ENCODE data around the gene TBC1D7.

TBC1D7 gene

DNA sequence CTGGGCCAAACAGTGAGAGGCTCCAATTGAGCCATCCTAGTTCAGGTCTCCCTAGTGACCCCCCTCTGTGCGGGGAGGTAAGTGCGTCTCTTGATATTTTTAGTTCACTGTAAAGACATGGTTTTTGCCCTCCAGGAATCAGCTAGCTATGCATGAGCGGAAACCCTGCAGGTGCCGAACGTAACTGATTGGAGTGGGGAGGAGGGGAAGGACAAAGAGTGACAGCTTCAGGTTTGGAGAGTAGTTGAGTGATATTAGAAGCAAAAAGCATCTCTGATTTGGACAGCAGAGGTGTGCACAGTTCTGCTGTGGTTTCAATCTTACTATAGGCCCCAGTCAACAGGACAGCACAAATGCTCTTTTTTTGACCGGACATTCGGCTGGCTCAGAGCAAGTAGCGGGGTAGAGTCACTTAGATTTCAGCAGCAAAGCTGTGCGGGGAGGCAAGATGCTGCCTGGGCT lies 31.8 kb downstream of the TBC1D7 start:
- ChIA-PET POLR2A (interaction anchor here (1.7 kb wide), 1 partner anchor 32 kb away, joined by 4 read pairs; the partner anchor contains the start of gene TBC1D7), CTCF (no interaction called here)
- H3K4me3 ChIP-seq (ENCODE audit: low read depth, low read length): no peak overlapping the region
- H3K27ac ChIP-seq (ENCODE audit: extremely low read depth, low read depth, low read length): no peak overlapping the region
- TF ChIP-seq YY2 (tag by site-specific recombination; IDR thresholded peaks at IDR 0.05): no peak
- peak; percentile 76 for TF ChIP-seq ZIC2 (tag by site-specific recombination; IDR thresholded peaks at IDR 0.05)
- no peak for TF ChIP-seq GLIS2 (tag by site-specific recombination; IDR thresholded peaks at IDR 0.05)
- H3K9me3 ChIP-seq (ENCODE audit: control insufficient read depth, insufficient read depth, low read depth, low read length): no peaks in the 10 kb centered on the region
- H3K36me3 ChIP-seq (ENCODE audit: control insufficient read depth in 2 of 2, insufficient read depth in 1 of 2, low read length in 2 of 2): peaks cover 4 to 83% of the 10 kb centered on the region in 2 experiments
- no peaks in the 10 kb centered on the region for H3K4me1 ChIP-seq (ENCODE audit: control insufficient read depth, insufficient read depth, low read length)

DNA sequence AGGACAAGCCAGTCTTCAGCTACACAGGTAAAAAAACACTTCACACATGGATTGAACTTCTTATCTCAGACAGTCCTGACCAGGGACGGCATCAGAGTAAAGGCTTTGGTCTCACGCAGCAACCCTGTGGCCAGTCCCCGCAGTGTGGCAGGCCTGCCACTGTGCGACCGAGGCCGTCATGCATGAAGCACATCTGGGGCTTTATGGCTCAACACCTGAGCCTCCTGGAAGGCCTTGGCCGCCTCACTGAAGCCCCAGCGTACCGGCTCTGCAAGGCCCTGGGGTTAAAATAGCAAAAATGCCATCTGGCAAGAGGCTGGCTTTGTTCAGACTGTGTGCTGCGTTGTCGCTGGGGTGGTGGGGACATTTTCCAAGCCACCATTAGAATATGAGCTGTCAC lies 32.8 kb downstream of the TBC1D7 start:
- peaks cover 7 to 76% of the 10 kb centered on the region in 2 experiments for H3K36me3 ChIP-seq (ENCODE audit: control insufficient read depth in 2 of 2, insufficient read depth in 1 of 2, low read length in 2 of 2)
- ChIA-PET CTCF (no interaction called here), POLR2A (interaction anchor here (0.6 kb wide), 1 partner anchor 482 kb away, joined by 3 read pairs; no protein-coding TSS in a partner anchor)
- no peak for TF ChIP-seq ZNF2 (tag by site-specific recombination; IDR thresholded peaks at IDR 0.05)
- TF ChIP-seq SCRT1 (tag by site-specific recombination; IDR thresholded peaks at IDR 0.05; ENCODE audit: borderline replicate concordance): no peak
- TF ChIP-seq ZNF664 (tag by site-specific recombination; IDR thresholded peaks at IDR 0.05): no peak
- no peak for TF ChIP-seq ZNF792 (tag by site-specific recombination; IDR thresholded peaks at IDR 0.05)
- no peak for TF ChIP-seq WT1 (tag by site-specific recombination; IDR thresholded peaks at IDR 0.05)
- no peak for TF ChIP-seq ZNF140 (tag by site-specific recombination; IDR thresholded peaks at IDR 0.05)
- TF ChIP-seq ZNF510 (tag by site-specific recombination; IDR thresholded peaks at IDR 0.05; ENCODE audit: insufficient replicate concordance): no peak
- no peak for TF ChIP-seq ZNF112 (tag by site-specific recombination; IDR thresholded peaks at IDR 0.05)
- TF ChIP-seq ZNF521 (tag by site-specific recombination; IDR thresholded peaks at IDR 0.05): no peak
- no peak for TF ChIP-seq ZNF37A (tag by site-specific recombination; IDR thresholded peaks at IDR 0.05)
- no peak overlapping the region for H3K4me3 ChIP-seq (ENCODE audit: low read depth, low read length)
- H3K4me1 ChIP-seq (ENCODE audit: control insufficient read depth, insufficient read depth, low read length): no peaks in the 10 kb centered on the region
- H3K27ac ChIP-seq (ENCODE audit: extremely low read depth, low read depth, low read length): no peak overlapping the region
- no peaks in the 10 kb centered on the region for H3K9me3 ChIP-seq (ENCODE audit: control insufficient read depth, insufficient read depth, low read depth, low read length)

DNA sequence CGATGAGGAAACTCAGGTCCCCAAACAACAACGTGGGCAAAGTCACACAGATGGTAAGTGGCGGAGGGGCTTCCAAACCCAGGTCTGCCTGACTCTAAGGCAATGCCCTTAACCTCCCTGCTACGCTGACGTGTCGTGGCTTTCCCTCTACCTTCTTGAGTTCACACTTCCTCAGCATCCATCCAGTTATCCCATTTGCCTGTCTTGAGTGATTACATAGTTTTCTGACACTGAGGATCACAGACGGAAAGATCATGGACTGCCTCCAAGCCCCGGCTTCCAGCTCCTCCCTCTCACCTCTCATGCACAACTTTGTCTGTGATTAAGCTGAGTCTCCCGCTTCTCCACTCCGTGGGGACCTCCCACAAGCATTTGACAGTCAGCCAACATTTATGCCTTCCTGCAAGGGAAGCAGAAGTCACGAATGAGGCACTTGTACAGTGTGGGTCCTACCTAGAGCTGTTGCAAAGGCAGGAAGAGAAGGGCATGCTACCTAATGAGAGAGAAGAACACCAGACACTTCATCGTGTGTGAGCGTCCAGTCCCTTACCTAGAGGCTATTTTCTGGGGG lies 33.8 kb downstream of the TBC1D7 start:
- no peaks in the 10 kb centered on the region for H3K4me1 ChIP-seq (ENCODE audit: control insufficient read depth, insufficient read depth, low read length)
- no peak overlapping the region for H3K4me3 ChIP-seq (ENCODE audit: low read depth, low read length)
- H3K36me3 ChIP-seq (ENCODE audit: control insufficient read depth in 2 of 2, insufficient read depth in 1 of 2, low read length in 2 of 2): peaks cover 7 to 71% of the 10 kb centered on the region in 2 experiments
- ChIA-PET POLR2A (interaction anchor here (0.6 kb wide), 1 partner anchor 401 kb away, joined by 3 read pairs; no protein-coding TSS in a partner anchor), CTCF (interaction anchor here (1.5 kb wide), 1 partner anchor 36 kb away, joined by 6 read pairs; no protein-coding TSS in a partner anchor)
- H3K9me3 ChIP-seq (ENCODE audit: control insufficient read depth, insufficient read depth, low read depth, low read length): no peaks in the 10 kb centered on the region
- no peak for TF ChIP-seq ZNF335 (tag by site-specific recombination; conservative IDR thresholded peaks at IDR 0.05)
- 0 out of 2 replicates have a peak, but pooled peaks have one; percentile 7 for TF ChIP-seq GLIS1 (tag by site-specific recombination; IDR thresholded peaks at IDR 0.05)
- TF ChIP-seq HOXC10 (CRISPR knock-in tag; IDR thresholded peaks at IDR 0.05): no peak
- no peak overlapping the region for H3K27ac ChIP-seq (ENCODE audit: extremely low read depth, low read depth, low read length)

DNA sequence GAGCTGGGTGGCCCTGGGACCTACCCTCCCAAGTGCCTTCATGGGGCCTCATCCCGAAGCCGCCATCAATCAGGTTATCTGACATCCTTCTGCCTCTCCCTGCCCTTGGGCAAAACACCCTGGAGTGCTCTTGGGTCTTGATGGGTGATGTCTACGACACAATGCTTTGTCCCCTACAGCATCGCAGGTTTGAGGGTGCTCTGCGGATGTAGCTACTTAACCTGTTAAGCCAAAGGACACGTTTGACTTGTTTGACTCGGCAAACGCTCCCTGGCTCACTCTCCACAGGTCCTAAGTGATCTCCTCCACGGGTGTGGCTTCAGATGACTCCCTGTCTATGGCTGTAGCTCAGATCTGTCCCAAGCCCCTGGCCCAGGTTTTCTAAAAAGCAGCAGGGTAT lies 35.6 kb downstream of the TBC1D7 start:
- Histone ChIP-seq H3K4me3 (ENCODE audit: low read depth, low read length) (no peak overlapping the region), H3K36me3 (ENCODE audit: control insufficient read depth in 2 of 2, insufficient read depth in 1 of 2, low read length in 2 of 2) (peaks cover 7 to 53% of the 10 kb centered on the region in 2 experiments), H3K9me3 (ENCODE audit: control insufficient read depth, insufficient read depth, low read depth, low read length) (no peaks in the 10 kb centered on the region), H3K4me1 (ENCODE audit: control insufficient read depth, insufficient read depth, low read length) (no peaks in the 10 kb centered on the region), H3K27ac (ENCODE audit: extremely low read depth, low read depth, low read length) (no peak overlapping the region)
- ChIA-PET CTCF (no interaction called here), POLR2A (no interaction called here)
- TF ChIP-seq ZNF157 (tag by site-specific recombination; IDR thresholded peaks at IDR 0.05) (no peak), ZNF23 (tag by site-specific recombination; IDR thresholded peaks at IDR 0.05; ENCODE audit: borderline replicate concordance) (no peak), ZNF707 (tag by site-specific recombination; IDR thresholded peaks at IDR 0.05) (no peak)
- TF ChIP-seq, protein P1, sequence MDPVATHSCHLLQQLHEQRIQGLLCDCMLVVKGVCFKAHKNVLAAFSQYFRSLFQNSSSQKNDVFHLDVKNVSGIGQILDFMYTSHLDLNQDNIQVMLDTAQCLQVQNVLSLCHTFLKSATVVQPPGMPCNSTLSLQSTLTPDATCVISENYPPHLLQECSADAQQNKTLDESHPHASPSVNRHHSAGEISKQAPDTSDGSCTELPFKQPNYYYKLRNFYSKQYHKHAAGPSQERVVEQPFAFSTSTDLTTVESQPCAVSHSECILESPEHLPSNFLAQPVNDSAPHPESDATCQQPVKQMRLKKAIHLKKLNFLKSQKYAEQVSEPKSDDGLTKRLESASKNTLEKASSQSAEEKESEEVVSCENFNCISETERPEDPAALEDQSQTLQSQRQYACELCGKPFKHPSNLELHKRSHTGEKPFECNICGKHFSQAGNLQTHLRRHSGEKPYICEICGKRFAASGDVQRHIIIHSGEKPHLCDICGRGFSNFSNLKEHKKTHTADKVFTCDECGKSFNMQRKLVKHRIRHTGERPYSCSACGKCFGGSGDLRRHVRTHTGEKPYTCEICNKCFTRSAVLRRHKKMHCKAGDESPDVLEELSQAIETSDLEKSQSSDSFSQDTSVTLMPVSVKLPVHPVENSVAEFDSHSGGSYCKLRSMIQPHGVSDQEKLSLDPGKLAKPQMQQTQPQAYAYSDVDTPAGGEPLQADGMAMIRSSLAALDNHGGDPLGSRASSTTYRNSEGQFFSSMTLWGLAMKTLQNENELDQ (tag by site-specific recombination; IDR thresholded peaks at IDR 0.05; ENCODE audit: low read depth): no peak
- TF ChIP-seq, protein P2, sequence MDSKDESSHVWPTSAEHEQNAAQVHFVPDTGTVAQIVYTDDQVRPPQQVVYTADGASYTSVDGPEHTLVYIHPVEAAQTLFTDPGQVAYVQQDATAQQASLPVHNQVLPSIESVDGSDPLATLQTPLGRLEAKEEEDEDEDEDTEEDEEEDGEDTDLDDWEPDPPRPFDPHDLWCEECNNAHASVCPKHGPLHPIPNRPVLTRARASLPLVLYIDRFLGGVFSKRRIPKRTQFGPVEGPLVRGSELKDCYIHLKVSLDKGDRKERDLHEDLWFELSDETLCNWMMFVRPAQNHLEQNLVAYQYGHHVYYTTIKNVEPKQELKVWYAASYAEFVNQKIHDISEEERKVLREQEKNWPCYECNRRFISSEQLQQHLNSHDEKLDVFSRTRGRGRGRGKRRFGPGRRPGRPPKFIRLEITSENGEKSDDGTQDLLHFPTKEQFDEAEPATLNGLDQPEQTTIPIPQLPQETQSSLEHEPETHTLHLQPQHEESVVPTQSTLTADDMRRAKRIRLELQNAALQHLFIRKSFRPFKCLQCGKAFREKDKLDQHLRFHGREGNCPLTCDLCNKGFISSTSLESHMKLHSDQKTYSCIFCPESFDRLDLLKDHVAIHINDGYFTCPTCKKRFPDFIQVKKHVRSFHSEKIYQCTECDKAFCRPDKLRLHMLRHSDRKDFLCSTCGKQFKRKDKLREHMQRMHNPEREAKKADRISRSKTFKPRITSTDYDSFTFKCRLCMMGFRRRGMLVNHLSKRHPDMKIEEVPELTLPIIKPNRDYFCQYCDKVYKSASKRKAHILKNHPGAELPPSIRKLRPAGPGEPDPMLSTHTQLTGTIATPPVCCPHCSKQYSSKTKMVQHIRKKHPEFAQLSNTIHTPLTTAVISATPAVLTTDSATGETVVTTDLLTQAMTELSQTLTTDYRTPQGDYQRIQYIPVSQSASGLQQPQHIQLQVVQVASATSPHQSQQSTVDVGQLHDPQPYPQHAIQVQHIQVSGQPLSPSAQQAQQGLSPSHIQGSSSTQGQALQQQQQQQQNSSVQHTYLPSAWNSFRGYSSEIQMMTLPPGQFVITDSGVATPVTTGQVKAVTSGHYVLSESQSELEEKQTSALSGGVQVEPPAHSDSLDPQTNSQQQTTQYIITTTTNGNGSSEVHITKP (tag by site-specific recombination; IDR thresholded peaks at IDR 0.05): no peak
- TF ChIP-seq, protein P3, sequence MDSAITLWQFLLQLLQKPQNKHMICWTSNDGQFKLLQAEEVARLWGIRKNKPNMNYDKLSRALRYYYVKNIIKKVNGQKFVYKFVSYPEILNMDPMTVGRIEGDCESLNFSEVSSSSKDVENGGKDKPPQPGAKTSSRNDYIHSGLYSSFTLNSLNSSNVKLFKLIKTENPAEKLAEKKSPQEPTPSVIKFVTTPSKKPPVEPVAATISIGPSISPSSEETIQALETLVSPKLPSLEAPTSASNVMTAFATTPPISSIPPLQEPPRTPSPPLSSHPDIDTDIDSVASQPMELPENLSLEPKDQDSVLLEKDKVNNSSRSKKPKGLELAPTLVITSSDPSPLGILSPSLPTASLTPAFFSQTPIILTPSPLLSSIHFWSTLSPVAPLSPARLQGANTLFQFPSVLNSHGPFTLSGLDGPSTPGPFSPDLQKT (IDR thresholded peaks at IDR 0.05; ENCODE audit: borderline replicate concordance, low read depth, low read length): no peak

All from HEK293 (cell line).